ENCODE data around the gene NDUFS8.

DNA sequence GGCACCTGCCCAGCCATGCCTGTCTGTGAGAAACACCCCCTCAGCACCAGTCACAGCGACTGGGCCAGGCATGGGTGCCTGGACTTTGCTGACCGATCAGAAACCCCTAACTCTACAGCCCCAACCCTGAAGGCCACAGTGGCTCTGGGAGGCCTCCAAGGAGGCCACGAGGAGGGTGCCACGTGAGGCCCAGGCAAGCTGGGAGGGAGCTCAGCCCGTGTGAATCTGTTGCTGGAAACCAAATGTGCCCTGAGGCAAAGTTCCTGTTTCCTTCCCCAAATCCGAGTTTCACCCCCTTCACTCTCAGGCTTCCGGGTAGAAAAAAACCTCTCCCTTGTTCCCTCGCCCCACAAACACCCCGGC, 27.9 kb upstream of the NDUFS8 start:
- TF ChIP-seq, protein P1, sequence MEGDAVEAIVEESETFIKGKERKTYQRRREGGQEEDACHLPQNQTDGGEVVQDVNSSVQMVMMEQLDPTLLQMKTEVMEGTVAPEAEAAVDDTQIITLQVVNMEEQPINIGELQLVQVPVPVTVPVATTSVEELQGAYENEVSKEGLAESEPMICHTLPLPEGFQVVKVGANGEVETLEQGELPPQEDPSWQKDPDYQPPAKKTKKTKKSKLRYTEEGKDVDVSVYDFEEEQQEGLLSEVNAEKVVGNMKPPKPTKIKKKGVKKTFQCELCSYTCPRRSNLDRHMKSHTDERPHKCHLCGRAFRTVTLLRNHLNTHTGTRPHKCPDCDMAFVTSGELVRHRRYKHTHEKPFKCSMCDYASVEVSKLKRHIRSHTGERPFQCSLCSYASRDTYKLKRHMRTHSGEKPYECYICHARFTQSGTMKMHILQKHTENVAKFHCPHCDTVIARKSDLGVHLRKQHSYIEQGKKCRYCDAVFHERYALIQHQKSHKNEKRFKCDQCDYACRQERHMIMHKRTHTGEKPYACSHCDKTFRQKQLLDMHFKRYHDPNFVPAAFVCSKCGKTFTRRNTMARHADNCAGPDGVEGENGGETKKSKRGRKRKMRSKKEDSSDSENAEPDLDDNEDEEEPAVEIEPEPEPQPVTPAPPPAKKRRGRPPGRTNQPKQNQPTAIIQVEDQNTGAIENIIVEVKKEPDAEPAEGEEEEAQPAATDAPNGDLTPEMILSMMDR (IDR thresholded peaks at IDR 0.05; ENCODE audit: low read depth, low read length, poor library complexity, severe bottlenecking): no peak
- TF ChIP-seq EZH2phosphoT487 (IDR thresholded peaks at IDR 0.05; ENCODE audit: borderline replicate concordance, low read length): no peak

Data from DOHH2 (cell line).